GM12873 (cell line): ENCODE measurements around the gene NFIX.

ENCODE experiments used
- TF ChIP-seq, protein P1 (sequence below): IDR thresholded peaks from 2 replicates; pipeline ENCODE4 v1.5.1; 2012; ENCODE audit warnings: low read depth, mild to moderate bottlenecking, moderate library complexity, low read length, control low read depth; ENCODE audit not compliant: insufficient read depth; ENCODE audit errors: missing control alignments

NFIX gene

DNA sequence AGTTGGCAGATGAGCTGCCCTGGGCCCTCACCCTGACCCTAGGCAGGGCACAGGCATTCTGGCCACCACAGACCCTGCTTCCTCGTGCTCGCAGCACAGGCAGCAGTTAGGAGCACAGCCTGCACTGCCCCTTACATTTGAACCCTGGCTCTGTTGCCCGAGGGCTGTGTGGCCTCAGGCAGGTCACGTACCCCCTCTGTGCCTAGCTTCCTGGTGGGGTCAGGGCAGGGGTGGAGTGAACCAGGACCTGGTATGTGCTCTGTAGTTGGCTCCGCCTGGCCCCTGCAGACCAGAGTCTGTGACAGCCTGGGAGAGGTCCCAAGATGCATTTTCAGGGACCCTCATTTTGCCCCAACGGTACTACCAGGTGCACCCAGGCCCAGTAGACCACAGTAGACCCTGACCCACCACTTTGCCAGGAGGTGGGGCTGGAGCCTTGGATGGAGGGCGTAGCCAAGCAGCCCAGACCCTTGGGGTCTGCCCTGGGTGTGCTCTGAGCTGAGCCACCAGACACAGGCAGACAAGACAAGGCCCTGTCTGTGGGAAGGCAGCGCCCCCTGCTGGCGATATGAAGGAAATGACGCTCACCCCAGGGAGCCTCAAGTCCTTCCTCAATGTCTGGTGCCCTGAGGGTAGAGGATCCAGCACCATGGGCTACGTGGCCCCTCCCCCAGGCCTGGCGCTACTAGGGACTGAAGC, 98.3 kb downstream of the NFIX start:
- TF ChIP-seq, protein P1, sequence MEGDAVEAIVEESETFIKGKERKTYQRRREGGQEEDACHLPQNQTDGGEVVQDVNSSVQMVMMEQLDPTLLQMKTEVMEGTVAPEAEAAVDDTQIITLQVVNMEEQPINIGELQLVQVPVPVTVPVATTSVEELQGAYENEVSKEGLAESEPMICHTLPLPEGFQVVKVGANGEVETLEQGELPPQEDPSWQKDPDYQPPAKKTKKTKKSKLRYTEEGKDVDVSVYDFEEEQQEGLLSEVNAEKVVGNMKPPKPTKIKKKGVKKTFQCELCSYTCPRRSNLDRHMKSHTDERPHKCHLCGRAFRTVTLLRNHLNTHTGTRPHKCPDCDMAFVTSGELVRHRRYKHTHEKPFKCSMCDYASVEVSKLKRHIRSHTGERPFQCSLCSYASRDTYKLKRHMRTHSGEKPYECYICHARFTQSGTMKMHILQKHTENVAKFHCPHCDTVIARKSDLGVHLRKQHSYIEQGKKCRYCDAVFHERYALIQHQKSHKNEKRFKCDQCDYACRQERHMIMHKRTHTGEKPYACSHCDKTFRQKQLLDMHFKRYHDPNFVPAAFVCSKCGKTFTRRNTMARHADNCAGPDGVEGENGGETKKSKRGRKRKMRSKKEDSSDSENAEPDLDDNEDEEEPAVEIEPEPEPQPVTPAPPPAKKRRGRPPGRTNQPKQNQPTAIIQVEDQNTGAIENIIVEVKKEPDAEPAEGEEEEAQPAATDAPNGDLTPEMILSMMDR: peak; percentile 97

DNA sequence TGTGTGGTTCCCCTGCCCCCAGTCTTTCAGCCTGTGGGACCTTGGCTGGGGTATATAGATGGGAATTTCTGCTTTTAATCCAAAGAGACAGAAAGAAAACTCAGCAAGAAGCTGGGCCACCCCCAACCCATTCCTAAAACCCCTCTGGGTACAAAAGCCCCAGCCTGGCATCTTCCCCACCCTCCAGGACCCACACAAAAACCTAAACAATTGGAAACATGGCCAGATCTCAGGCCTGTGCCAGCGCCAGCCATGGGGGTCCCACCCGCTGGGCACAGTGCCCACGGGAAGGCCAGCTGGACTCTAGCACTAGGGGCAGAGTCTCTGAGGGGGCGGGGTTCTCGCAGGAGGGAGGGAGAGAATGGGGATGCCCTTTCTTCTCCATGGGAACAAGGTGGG, 98.8 kb downstream of the NFIX start:
- TF ChIP-seq, protein P1: no peak

DNA sequence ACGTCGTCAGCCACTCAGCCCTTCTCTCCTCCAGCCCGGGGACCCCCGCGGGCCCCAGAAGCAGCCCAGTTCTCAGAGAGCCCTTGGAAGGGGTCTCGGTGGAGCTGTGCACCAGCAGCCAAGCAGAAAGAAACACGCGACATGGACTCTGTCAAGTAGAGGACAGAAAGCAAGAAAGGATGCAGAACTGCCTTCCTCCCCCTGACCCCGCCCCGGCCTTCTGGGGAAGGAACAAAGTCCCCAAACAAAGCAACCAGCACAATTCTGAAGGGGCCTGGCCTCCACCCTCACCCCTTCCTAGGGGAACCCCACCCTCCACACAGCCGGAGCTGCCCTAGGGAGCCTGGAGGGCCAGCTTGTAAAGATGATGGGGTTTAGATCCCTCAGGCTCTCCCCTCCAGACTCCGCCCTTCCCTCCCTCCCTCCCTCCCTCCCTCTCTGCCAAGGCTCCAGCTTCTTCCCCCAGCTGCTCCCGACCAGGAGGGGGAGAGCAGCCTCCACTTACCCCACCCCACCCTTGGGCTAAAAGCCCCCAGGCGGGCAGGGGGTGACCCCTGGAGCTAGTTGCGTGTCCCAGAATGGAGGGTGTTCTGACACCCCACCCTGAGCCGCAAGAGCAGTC, 99.6 kb downstream of the NFIX start:
- TF ChIP-seq, protein P1: no peak

DNA sequence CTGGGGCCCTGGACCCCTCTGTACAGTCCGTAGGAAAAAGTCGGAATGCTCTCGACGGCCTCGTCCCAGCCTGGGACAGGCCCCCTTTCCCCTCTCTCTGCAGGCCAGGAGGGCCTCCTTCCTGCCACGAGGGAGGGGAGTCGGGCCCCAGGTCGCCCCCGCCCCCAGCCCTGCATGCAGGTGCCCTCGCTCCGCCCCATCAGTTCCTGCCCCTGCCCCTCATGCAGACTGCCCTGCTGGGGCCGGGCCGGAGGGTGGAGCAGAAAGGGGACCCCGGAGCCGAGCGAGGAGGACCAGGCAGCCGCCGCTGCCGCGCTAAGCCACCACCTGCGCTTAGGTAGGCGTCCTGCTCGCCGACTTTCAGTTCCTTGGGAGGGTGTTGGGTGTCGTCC, 100.1 kb downstream of the NFIX start:
- TF ChIP-seq, protein P1: no peak

DNA sequence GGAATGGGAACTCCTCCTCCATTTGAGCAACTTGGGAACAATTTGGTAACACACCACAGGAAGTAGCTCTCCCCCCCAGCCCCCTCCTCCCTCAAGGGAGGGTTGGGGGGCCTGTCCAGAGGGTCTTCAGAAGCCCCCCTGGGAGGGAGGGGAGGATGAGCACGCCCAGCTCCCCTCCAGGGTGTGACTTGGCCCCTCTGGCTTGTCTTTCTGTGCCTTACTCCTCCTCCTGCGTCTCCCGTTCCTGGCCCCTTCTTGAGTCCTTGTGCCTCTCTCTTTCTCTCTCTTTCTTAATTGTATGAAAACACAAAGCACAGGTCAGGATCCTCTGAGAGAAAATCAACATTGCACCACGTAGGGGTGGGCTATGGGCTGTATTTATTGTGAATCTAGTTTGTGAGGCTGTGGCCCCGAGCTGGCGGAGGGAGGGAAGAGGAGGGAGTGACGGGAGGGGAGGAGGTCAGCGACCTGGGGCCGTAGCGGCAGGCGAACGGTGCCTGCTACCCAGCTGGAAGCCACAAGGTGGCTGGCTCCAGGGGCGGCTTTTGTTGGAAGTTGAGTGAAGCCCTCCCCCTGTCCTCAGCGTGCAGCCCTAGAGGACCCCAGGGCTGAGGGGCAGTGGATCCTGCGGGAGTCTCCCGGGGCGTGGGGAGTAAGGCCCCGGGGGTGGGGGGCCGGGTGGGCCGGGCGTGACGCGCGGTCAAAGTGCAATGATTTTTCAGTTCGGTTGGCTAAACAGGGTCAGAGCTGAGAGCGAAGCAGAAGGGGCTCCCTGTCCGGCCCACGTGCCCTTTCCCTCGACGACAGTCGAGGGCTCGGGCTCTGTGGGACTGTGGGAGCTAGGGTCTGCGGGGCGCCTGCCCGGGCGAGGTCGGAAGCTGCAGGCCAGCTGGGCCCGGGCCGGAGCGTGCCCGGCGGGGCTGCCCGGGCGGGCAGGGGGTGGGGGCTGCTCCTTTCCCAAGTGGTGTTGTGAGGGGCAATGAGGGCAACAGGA, 101.0 kb downstream of the NFIX start:
- TF ChIP-seq, protein P1: peak; percentile 36

GRCh38 chr19:13097033-13097462, 101.8 kb downstream of the NFIX start:
- TF ChIP-seq, protein P1: no peak
